K562 (cell line): ENCODE data around the gene SEC23IP. TPM values are rescaled to one million over a fixed set of nuclear protein-coding genes. Genes with fewer than 3 reads are reported as not detected.

ENCODE experiments used
- ATAC-seq: fragments of 200-7000 bp; cut with Tn5 transposase; 3 replicates; pipeline ENCODE4 v1.9.1; 2020; ENCODE audit warnings: moderate library complexity
- BruUV-seq: library from RNA; stranded (reverse); fragments of 400-500 nt; replicated peaks from 2 replicates; lab custom pipeline; 2021; lab: Mats Ljungman, UMichigan
- CTCF ChIA-PET: fragments of 300-600 bp; formaldehyde crosslinking; extraction: SDS; loops from one replicate; lab custom pipeline; 2021; ENCODE audit warnings: low intra/inter-chr PET ratio; lab: Yijun Ruan, JAX
- POLR2A ChIA-PET: fragments of 300-600, 350-650 bp; sonication (Branson Sonifier 250); formaldehyde crosslinking; extraction: SDS; loops from one replicate; lab custom pipeline; 2021; ENCODE audit warnings: antibody characterized with exemption, inconsistent platforms; lab: Yijun Ruan, JAX
- DNase-seq, 4 experiments: peaks; one replicate each; pipeline versions ENCODE4 v3.0.0 to v3.0.0-alpha.2; 2011 to 2018; ENCODE audit warnings: low spot score in 3 of 4, mixed read lengths in 3 of 4; ENCODE audit errors: extremely low read depth in 1 of 4
- FAIRE-seq: peaks from 2 replicates; lab custom pipeline; 2011; peaks lifted over from hg19 to GRCh38; lab: Jason Lieb, UNC
- H2AFZ ChIP-seq: 2 replicates; pipeline ENCODE4 v1.6.0; 2011; ENCODE audit warnings: low read depth, low read length, control low read depth, inconsistent platforms
- H3K27ac ChIP-seq: fragments of 200-600 bp; 3 replicates; pipeline ENCODE4 v1.8.0; 2011; ENCODE audit warnings: low read depth, mild to moderate bottlenecking, control low read depth, inconsistent platforms, low read length, moderate library complexity, mixed read lengths; ENCODE audit errors: extremely low read depth
- H3K27me3 ChIP-seq, 2 experiments: fragments of 300-600 bp in 1 of 2; 2 replicates in 1 of 2; 3 replicates in 1 of 2; pipeline versions ENCODE4 v1.6.0 to v1.8.0; 2011; ENCODE audit warnings: inconsistent platforms in 2 of 2, low read length in 2 of 2, mild to moderate bottlenecking in 1 of 2, mixed read lengths in 1 of 2, moderate library complexity in 1 of 2; ENCODE audit not compliant: control insufficient read depth in 2 of 2, insufficient read depth in 2 of 2
- H3K36me3 ChIP-seq: fragments of 300-600 bp; 3 replicates; pipeline ENCODE4 v1.8.0; 2011; ENCODE audit warnings: mild to moderate bottlenecking, low read length, inconsistent platforms; ENCODE audit not compliant: control insufficient read depth, insufficient read depth
- H3K4me1 ChIP-seq, 2 experiments: fragments of 200-600 bp in 1 of 2; replicated peaks in 1 of 2; 2 replicates in 1 of 2; 3 replicates in 1 of 2; pipeline versions ENCODE4 v1.5.1 to v1.8.0; 2011; ENCODE audit warnings: inconsistent platforms in 2 of 2, low read length in 2 of 2, mild to moderate bottlenecking in 1 of 2, mixed read lengths in 1 of 2, moderate library complexity in 1 of 2; ENCODE audit not compliant: control insufficient read depth in 2 of 2, insufficient read depth in 2 of 2
- H3K4me2 ChIP-seq: 2 replicates; pipeline ENCODE4 v1.6.1; 2011; ENCODE audit warnings: low read length, control low read depth, inconsistent platforms, mixed read lengths; ENCODE audit not compliant: insufficient read depth
- H3K4me3 ChIP-seq: fragments of 200-600 bp; sonication (generic), shearing (Covaris generic); 2 replicates; pipeline ENCODE4 v1.5.1; 2016; ENCODE audit warnings: control low read depth, inconsistent platforms
- H3K79me2 ChIP-seq: fragments of 200-600 bp; 3 replicates; pipeline ENCODE4 v1.8.0; 2011; ENCODE audit warnings: low read length, inconsistent platforms; ENCODE audit not compliant: control insufficient read depth, insufficient read depth
- H3K9ac ChIP-seq, 2 experiments: 2 replicates each; pipeline versions ENCODE4 v1.6.0 to v1.6.1; 2011; ENCODE audit warnings: low read depth in 2 of 2, low read length in 2 of 2, control low read depth in 1 of 2, inconsistent platforms in 1 of 2, mild to moderate bottlenecking in 1 of 2, mixed read lengths in 1 of 2; ENCODE audit not compliant: insufficient read depth in 1 of 2
- H3K9me1 ChIP-seq: one replicate; pipeline ENCODE4 v1.6.0; 2011; ENCODE audit warnings: inconsistent platforms, mild to moderate bottlenecking, low read length, moderate library complexity; ENCODE audit not compliant: control insufficient read depth, insufficient read depth
- H3K9me3 ChIP-seq: replicated peaks from 2 replicates; pipeline ENCODE4 v1.5.1; 2011; ENCODE audit warnings: low read depth, low read length, inconsistent platforms; ENCODE audit not compliant: control insufficient read depth, insufficient read depth
- H4K20me1 ChIP-seq: replicated peaks from 2 replicates; pipeline ENCODE4 v1.6.1; 2011; ENCODE audit warnings: low read length, inconsistent platforms, mixed read lengths; ENCODE audit not compliant: control insufficient read depth, insufficient read depth
- GATA2 ChIP-seq: sonication (generic); formaldehyde crosslinking; IDR thresholded peaks from 2 replicates; pipeline ENCODE4 v1.4.0; 2020; ENCODE audit warnings: mild to moderate bottlenecking, missing genetic modification reagents
- JUN ChIP-seq, 2 experiments: sonication (generic) in 1 of 2; formaldehyde crosslinking in 1 of 2; IDR thresholded peaks; 2 replicates each; pipeline versions ENCODE4 v1.6.1 to v1.8.0; 2012 to 2022; ENCODE audit warnings: borderline replicate concordance in 2 of 2, mild to moderate bottlenecking in 2 of 2, improper control_type of control experiment in 1 of 2, low read depth in 1 of 2, low read length in 1 of 2, missing genetic modification reagents in 1 of 2
- MCM5 ChIP-seq: fragments of 450-650 bp; IDR thresholded peaks from 2 replicates; pipeline ENCODE4 v1.6.1; 2016; ENCODE audit warnings: low read depth
- POLR3G ChIP-seq: IDR thresholded peaks from 2 replicates; pipeline ENCODE4 v1.6.1; 2011; ENCODE audit not compliant: insufficient read length, insufficient replicate concordance; ENCODE audit errors: extremely low read depth
- TCFL5 ChIP-seq: fragments of 250-450 bp; sonication (Bioruptor Pico); conservative IDR thresholded peaks from 2 replicates; pipeline ENCODE4 v1.6.1; 2021; ENCODE audit warnings: mild to moderate bottlenecking, moderate library complexity, matching md5 sums
- XRCC3 ChIP-seq: fragments of 450-650 bp; IDR thresholded peaks from 2 replicates; pipeline ENCODE4 v1.6.1; 2017; ENCODE audit warnings: mild to moderate bottlenecking, moderate library complexity
- ZBTB49 ChIP-seq: sonication (generic); formaldehyde crosslinking; IDR thresholded peaks from 2 replicates; pipeline ENCODE4 v1.8.0; 2022; ENCODE audit warnings: missing genetic modification reagents, mild to moderate bottlenecking, borderline replicate concordance
- ZBTB7A ChIP-seq: IDR thresholded peaks from 2 replicates; pipeline ENCODE4 v1.6.1; 2011; ENCODE audit warnings: low read depth, mild to moderate bottlenecking, low read length, moderate library complexity, borderline replicate concordance; ENCODE audit not compliant: control insufficient read depth
- ZNF324 ChIP-seq: fragments of 250-450 bp; sonication (Bioruptor Pico); IDR thresholded peaks from 2 replicates; pipeline ENCODE4 v1.4.0; 2020; ENCODE audit warnings: mild to moderate bottlenecking
- ZNF57 ChIP-seq: fragments of 450-650 bp; formaldehyde crosslinking; IDR thresholded peaks from 2 replicates; pipeline ENCODE4 v1.4.0; 2020; ENCODE audit warnings: mild to moderate bottlenecking, moderate library complexity
- WGBS: fragments of 100-300 bp; shearing (Covaris generic); methylation state at CpG from one replicate; pipeline ENCODE4 v1.1.6; 2016; ENCODE audit warnings: low coverage, mixed read lengths; ENCODE audit not compliant: insufficient coverage; ENCODE audit errors: missing lambda C conversion rate; 5-methylcytosine and 5-hydroxymethylcytosine counted together
- in situ Hi-C: fragments of 300-500 bp; cut with MboI; formaldehyde crosslinking; loops from 4 replicates; pipeline ENCODE4 v1.15.0; 2018; ENCODE audit warnings: inconsistent platforms, mixed read lengths
- intact Hi-C: fragments of 100-400 bp; cut with micrococcal nuclease; formaldehyde crosslinking; loops from 2 replicates; pipeline ENCODE4 v1.14.2; 2022
- polyA plus RNA-seq, 8 experiments: library from polyadenylated mRNA; depleted of rRNA in 4 of 8; stranded (reverse) in 5 of 8; unstranded in 3 of 8; fragments of >200 nt; fragmentation: Nextera tagmentation in 2 of 8; fragmentation: Illumina TruSeq in 1 of 8; extraction: Ambion mirVana in 2 of 8; extraction: Trizol in 1 of 8; gene quantifications; 2 replicates each; pipeline versions ENCODE4 v1.2.1 to v1.2.3, GENCODE V29; 2011 to 2014; ENCODE audit warnings: inconsistent platforms in 1 of 8, missing spikeins in 1 of 8
- total RNA-seq, 7 experiments: library from RNA; depleted of rRNA in 6 of 7; stranded (reverse); fragments of >200 nt in 6 of 7; fragmentation: Illumina TruSeq in 2 of 7; extraction: Trizol in 2 of 7; gene quantifications; 2 replicates each; pipeline versions ENCODE4 v1.2.1 to v1.2.3, GENCODE V29; 2011 to 2021; ENCODE audit warnings: low replicate concordance in 1 of 7
- TF ChIP-seq, protein P1 (sequence below): sonication (generic); formaldehyde crosslinking; IDR thresholded peaks from 2 replicates; pipeline ENCODE4 v1.8.0; 2022; ENCODE audit warnings: mild to moderate bottlenecking, missing genetic modification reagents

Gene SEC23IP
- total and polyA plus RNA-seq, 9 of the 15 experiments (the other 6 are each of a cell fraction or from before 2014, with no cell fraction given), result 15.8 to 38.4 (median 22.5) TPM

DNA sequence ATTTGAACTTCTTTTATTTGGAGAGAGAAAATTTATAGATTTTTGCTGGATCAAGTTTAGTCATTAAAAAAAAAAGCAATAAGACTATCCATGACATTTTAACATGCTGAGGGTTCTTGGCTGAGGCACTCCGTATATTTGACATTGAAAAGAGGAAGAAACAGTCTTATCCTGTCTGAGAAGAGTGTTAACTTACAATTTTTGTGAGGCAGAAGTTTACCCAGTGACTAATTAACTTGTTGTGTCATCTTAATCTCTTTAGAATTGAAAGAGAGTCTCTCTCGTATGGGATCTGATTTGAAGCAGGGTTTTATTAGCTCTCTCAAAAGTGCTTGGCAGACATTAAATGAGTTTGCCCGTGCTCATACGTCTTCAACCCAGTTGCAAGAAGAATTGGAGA is 39.3 kb downstream of the SEC23IP start:
- CTCF ChIA-PET, result no interaction called here
- Histone ChIP-seq H3K27ac (no peak overlapping the region), H3K9me1 (no peaks in the 10 kb centered on the region), H3K9ac (no peak overlapping the region), H3K4me2 (no peak overlapping the region), H3K9me3 (no peaks in the 10 kb centered on the region), H2AFZ (no peak overlapping the region), H3K4me1 (no peaks in the 10 kb centered on the region), H3K79me2 (no peaks in the 10 kb centered on the region), H3K4me3 (no peak overlapping the region)
- intact Hi-C loops, result no loop called here
- no peak for ATAC-seq
- no peak for TF ChIP-seq ZNF324 (CRISPR knock-in tag)
- no peak for TF ChIP-seq GATA2 (CRISPR knock-in tag)
- TF ChIP-seq, protein P1, sequence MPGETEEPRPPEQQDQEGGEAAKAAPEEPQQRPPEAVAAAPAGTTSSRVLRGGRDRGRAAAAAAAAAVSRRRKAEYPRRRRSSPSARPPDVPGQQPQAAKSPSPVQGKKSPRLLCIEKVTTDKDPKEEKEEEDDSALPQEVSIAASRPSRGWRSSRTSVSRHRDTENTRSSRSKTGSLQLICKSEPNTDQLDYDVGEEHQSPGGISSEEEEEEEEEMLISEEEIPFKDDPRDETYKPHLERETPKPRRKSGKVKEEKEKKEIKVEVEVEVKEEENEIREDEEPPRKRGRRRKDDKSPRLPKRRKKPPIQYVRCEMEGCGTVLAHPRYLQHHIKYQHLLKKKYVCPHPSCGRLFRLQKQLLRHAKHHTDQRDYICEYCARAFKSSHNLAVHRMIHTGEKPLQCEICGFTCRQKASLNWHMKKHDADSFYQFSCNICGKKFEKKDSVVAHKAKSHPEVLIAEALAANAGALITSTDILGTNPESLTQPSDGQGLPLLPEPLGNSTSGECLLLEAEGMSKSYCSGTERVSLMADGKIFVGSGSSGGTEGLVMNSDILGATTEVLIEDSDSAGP, result no peak
- TF ChIP-seq POLR3G, result no peak
- TF ChIP-seq, all 486 proteins: peak for 0
- no peaks in the 10 kb centered on the region for H4K20me1 ChIP-seq
- in situ Hi-C loops, result no loop called here
- H3K36me3 ChIP-seq, result peaks cover 81% of the 10 kb centered on the region
- H3K27me3 ChIP-seq, result no peaks in the 10 kb centered on the region
- no TSS peak for BruUV-seq
- POLR2A ChIA-PET, result no interaction called here
- 77% methylated on average over 4 of the region's 4 CpGs for WGBS
- no peak for DNase-seq
- FAIRE-seq, result no peak

- in situ Hi-C loops (no loop called here), intact Hi-C loops (no loop called here)
- WGBS, result 92% methylated on average over 4 of the region's 4 CpGs
- POLR2A ChIA-PET, result no interaction called here
- BruUV-seq, result no TSS peak
- no peaks in the 10 kb centered on the region for H3K79me2 ChIP-seq
- CTCF ChIA-PET, result no interaction called here
- no peaks in the 10 kb centered on the region for H4K20me1 ChIP-seq
- ATAC-seq (no peak), DNase-seq (no peak), FAIRE-seq (no peak)
- no peak overlapping the region for H3K4me3 ChIP-seq
- H3K9me3 ChIP-seq, result no peaks in the 10 kb centered on the region
- H3K9me1 ChIP-seq, result no peaks in the 10 kb centered on the region
- H3K9ac ChIP-seq, result no peak overlapping the region
- H3K36me3 ChIP-seq, result peaks cover 73% of the 10 kb centered on the region
- H2AFZ ChIP-seq, result no peak overlapping the region
- no peaks in the 10 kb centered on the region for H3K4me1 ChIP-seq
- no peak overlapping the region for H3K4me2 ChIP-seq
- no peak overlapping the region for H3K27ac ChIP-seq
- no peaks in the 10 kb centered on the region for H3K27me3 ChIP-seq
- no peak for TF ChIP-seq MCM5
- no peak for TF ChIP-seq TCFL5 (CRISPR knock-in tag)
- TF ChIP-seq XRCC3, result no peak
- no peak for TF ChIP-seq ZBTB49 (CRISPR knock-in tag)
- TF ChIP-seq ZNF57 (CRISPR knock-in tag), result no peak
- TF ChIP-seq JUN (IDR thresholded peaks at IDR 0.05; ENCODE audit: borderline replicate concordance, low read depth, low read length), result no peak
- TF ChIP-seq JUN (CRISPR knock-in tag; IDR thresholded peaks at IDR 0.05; ENCODE audit: borderline replicate concordance), result no peak
- no peak for TF ChIP-seq ZBTB7A
These were observed 40.1 kb downstream of the SEC23IP start for GRCh38 chr10:119932631-119933030.
